H1 (cell line): Measurements from ENCODE around the gene KCTD10. TPM values are rescaled to one million over a fixed set of nuclear protein-coding genes. Genes with fewer than 3 reads are reported as not detected.

Experiments used
- CHD7 ChIP-seq: fragments of 300-600 bp; sonication (generic); IDR thresholded peaks from 2 replicates; pipeline ENCODE4 v1.7.1; 2012; ENCODE audit warnings: low read length, moderate library complexity, mild to moderate bottlenecking, inconsistent platforms; ENCODE audit not compliant: insufficient replicate concordance
- E2F6 ChIP-seq: IDR thresholded peaks from 2 replicates; pipeline ENCODE4 v1.6.1; 2012; ENCODE audit warnings: inconsistent platforms
- EGR1 ChIP-seq: IDR thresholded peaks from 2 replicates; pipeline ENCODE4 v1.6.1; 2011; ENCODE audit warnings: low read depth, low read length, borderline replicate concordance
- GABPA ChIP-seq: IDR thresholded peaks from 2 replicates; pipeline ENCODE4 v1.6.1; 2011; ENCODE audit warnings: mild to moderate bottlenecking, low read length, moderate library complexity, borderline replicate concordance; ENCODE audit not compliant: insufficient read depth
- POU5F1 ChIP-seq: IDR thresholded peaks from 2 replicates; pipeline ENCODE4 v1.6.1; 2011; ENCODE audit warnings: low read depth, mild to moderate bottlenecking, low read length, moderate library complexity
- RBBP5 ChIP-seq: IDR thresholded peaks from 2 replicates; pipeline ENCODE4 v1.7.1; 2012; ENCODE audit warnings: low read depth, mild to moderate bottlenecking, inconsistent platforms, low read length, moderate library complexity, borderline replicate concordance
- polyA plus RNA-seq, 7 experiments: library from polyadenylated mRNA; depleted of rRNA in 3 of 7; stranded (reverse) in 5 of 7; unstranded in 2 of 7; fragments of >200 nt in 5 of 7; fragments of 200-250 nt in 2 of 7; gene quantifications; 1 replicate in 5 of 7; 2 replicates in 1 of 7; 4 replicates in 1 of 7; pipeline versions ENCODE4 v1.2.1 to v1.2.3, GENCODE V29; 2011 to 2013; ENCODE audit warnings: missing spikeins in 2 of 7, mixed read lengths in 2 of 7
- total RNA-seq: library from RNA; stranded (reverse); fragmentation: NEBNext Ultra II Directional; extraction: Animal tissue kit (Norgen Biotek cat#: 25700); gene quantifications from 2 replicates; pipeline ENCODE4 v1.2.1, GENCODE V29; 2021

KCTD10 gene
- total and polyA plus RNA-seq, 2 of the 8 experiments (the other 6 are each of a cell fraction or from before 2014, with no cell fraction given) = 45.3 to 52.4 TPM

GRCh38 chr12:109451400-109451799, 25.7 kb downstream of the KCTD10 start (continued):
- no peak for TF ChIP-seq E2F6
- TF ChIP-seq RBBP5 = no peak
- TF ChIP-seq POU5F1 = no peak
- no peak for TF ChIP-seq CHD7
- TF ChIP-seq EGR1 = no peak
- no peak for TF ChIP-seq GABPA
- TF ChIP-seq, all 59 proteins: peak for 0
